IPS DF 6.9 (cell line): ENCODE results near the gene ZP2.

Experiments used
- DNase-seq: peaks from one replicate; pipeline ENCODE4 v3.0.0-alpha.2; 2013; ENCODE audit warnings: low read depth, low spot score
- H3K27ac ChIP-seq: one replicate; pipeline ENCODE4 v1.5.1; 2013; ENCODE audit warnings: low read length, control low read depth
- H3K27me3 ChIP-seq: 2 replicates; pipeline ENCODE4 v1.6.1; 2013; ENCODE audit warnings: mild to moderate bottlenecking, low read length; ENCODE audit not compliant: control insufficient read depth, insufficient read depth
- H3K36me3 ChIP-seq: 2 replicates; pipeline ENCODE4 v1.6.1; 2013; ENCODE audit warnings: low read length; ENCODE audit not compliant: control insufficient read depth, insufficient read depth
- H3K4me1 ChIP-seq: 2 replicates; pipeline ENCODE4 v1.6.1; 2013; ENCODE audit warnings: low read length; ENCODE audit not compliant: control insufficient read depth, insufficient read depth
- H3K4me3 ChIP-seq: 2 replicates; pipeline ENCODE4 v1.5.1; 2013; ENCODE audit warnings: mild to moderate bottlenecking, low read length
- H3K9me3 ChIP-seq: 2 replicates; pipeline ENCODE4 v1.6.1; 2013; ENCODE audit warnings: low read length, inconsistent platforms; ENCODE audit not compliant: control insufficient read depth, insufficient read depth
- WGBS: extraction: QIAGEN DNeasy Blood & Tissue Kit; methylation state at CpG from one replicate; pipeline ENCODE4 v1.1.7; 2013; ENCODE audit warnings: mixed read lengths, missing lambda C conversion rate; ENCODE audit not compliant: insufficient read length, insufficient coverage; 5-methylcytosine and 5-hydroxymethylcytosine counted together

The ZP2 gene

DNA sequence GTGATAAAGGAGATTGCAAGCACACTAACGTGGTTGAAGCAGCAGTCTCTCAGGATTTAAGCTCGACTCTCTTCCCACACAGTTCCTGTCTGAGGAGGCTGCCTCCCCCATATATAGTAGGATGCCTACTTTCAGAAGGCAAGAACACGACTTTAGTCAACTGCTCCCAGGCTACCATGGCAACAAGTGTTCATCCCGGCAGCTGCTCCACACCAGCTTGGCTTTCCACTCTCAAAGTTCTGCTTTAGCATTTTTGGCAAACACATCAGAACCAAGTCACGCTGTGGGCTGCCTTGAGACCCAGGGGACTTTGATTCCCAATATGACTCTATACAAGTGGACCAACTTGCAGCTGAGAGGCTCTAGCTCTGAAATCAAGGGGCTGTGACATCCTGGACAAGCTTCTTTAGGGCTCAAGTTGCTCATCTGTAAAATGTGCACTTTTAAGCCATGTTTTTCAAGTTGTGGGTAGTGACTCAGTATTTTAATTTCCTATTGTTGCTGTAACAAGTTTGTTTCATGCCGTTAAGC, 16.5 kb downstream of the ZP2 start:
- DNase-seq: no peak
- no peak overlapping the region for H3K4me3 ChIP-seq
- no peaks in the 10 kb centered on the region for H3K36me3 ChIP-seq
- H3K4me1 ChIP-seq: no peaks in the 10 kb centered on the region
- H3K27me3 ChIP-seq: no peaks in the 10 kb centered on the region
- no CpG with 5 or more reads among the region's 6 CpGs for WGBS
- H3K27ac ChIP-seq: no peak overlapping the region
- H3K9me3 ChIP-seq: no peaks in the 10 kb centered on the region

DNA sequence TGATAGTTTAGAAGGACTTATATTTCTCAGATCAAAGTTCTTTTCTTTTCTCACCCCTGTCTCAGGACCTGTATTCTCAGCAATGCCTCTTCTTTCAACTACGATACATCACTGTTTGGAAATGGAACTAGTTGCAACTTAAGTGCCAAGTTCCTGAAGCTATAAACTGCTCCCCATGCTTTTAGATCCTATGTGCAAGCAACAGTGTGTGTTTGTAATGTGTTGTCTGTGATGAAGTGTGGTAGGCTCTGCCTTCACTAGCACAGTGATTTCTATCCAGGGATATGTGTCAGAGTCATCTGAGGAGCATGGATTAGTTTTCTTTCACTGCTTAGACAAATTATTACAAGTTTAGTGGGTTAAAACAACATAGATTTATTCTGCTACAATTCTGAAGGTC, 18.4 kb downstream of the ZP2 start:
- H3K4me1 ChIP-seq: 0 out of 2 replicates have a peak, but pooled peaks cover 2% of the 10 kb centered on the region
- no peak for DNase-seq

DNA sequence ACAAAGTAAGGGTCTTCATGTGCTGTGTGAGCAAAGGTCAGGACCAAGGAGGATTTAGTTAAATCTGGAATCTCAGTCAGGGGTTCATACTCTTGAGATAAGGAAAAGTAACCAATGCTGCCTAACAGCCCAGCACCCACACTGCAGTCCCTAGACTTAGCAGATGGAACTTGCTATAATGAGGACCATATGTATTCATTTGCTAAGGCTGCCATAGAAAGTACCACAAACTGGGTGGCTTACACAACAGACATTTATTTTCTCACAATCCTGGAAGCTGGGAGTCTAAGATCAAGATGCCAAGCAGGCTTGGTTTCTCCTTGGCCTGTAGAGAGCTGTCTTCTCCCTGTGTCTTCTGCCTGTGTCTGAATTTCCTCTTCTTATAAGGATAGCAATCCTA, 20.8 kb downstream of the ZP2 start:
- Histone ChIP-seq H3K9me3 (no peaks in the 10 kb centered on the region), H3K4me1 (0 out of 2 replicates have a peak, but pooled peaks cover 2% of the 10 kb centered on the region), H3K27me3 (no peaks in the 10 kb centered on the region), H3K4me3 (no peak overlapping the region), H3K27ac (no peak overlapping the region), H3K36me3 (no peaks in the 10 kb centered on the region)
- DNase-seq: no peak

More for the DNA sequence above, 18.4 kb downstream of the ZP2 start:
- H3K4me3 ChIP-seq: no peak overlapping the region
- no peaks in the 10 kb centered on the region for H3K9me3 ChIP-seq
- H3K27ac ChIP-seq: no peak overlapping the region
- no CpG with 5 or more reads among the region's 1 CpG for WGBS
- no peaks in the 10 kb centered on the region for H3K36me3 ChIP-seq
- H3K27me3 ChIP-seq: no peaks in the 10 kb centered on the region

DNA sequence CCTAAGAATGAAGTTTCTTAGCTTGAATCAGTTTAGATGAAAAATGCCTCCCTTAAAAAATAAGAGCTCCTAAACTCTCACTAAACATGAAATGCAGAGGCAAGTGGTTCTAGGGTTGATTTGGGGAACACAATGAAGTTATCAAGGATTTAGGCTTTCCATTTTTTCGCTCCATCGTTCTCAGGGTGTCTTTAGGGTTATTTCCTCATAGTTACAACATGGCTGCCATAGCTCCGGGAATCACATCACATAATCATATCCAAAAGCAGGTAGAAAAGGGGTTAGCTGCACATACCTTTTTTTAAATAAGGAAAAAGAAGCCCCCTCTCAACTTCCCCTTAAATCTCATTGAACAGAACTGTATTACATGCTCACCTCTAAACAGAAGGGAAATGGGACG, 21.4 kb downstream of the ZP2 start:
- Histone ChIP-seq H3K36me3 (no peaks in the 10 kb centered on the region), H3K27me3 (no peaks in the 10 kb centered on the region), H3K27ac (no peak overlapping the region), H3K4me3 (no peak overlapping the region), H3K9me3 (no peaks in the 10 kb centered on the region), H3K4me1 (0 out of 2 replicates have a peak, but pooled peaks cover 2% of the 10 kb centered on the region)
- no peak for DNase-seq
- WGBS: no CpG with 5 or more reads among the region's 4 CpGs

DNA sequence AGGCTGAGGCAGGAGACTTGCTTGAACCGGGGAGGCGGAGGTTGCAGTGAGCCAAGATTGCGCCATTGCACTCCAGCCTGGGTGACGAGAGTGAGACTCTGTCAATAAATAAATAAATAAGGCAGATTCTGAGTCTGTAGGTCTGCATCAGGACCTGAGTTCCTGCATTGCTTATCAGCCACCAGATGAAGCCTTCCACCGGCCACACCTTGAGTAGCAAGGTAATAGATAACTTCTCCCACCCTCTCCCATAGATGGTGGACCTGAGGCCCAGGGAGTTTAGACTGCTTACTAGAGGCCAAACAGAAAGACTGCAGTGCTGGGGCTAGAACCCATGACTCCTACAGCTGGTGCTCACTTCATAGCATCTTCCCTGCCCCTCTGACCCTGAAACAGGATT, 22.1 kb downstream of the ZP2 start:
- no peak overlapping the region for H3K4me3 ChIP-seq
- H3K9me3 ChIP-seq: no peaks in the 10 kb centered on the region
- H3K27me3 ChIP-seq: no peaks in the 10 kb centered on the region
- DNase-seq: no peak
- H3K4me1 ChIP-seq: 0 out of 2 replicates have a peak, but pooled peaks cover 2% of the 10 kb centered on the region
- no peak overlapping the region for H3K27ac ChIP-seq
- H3K36me3 ChIP-seq: no peaks in the 10 kb centered on the region
- whole genome bisulfite sequencing: no CpG with 5 or more reads among the region's 5 CpGs

DNA sequence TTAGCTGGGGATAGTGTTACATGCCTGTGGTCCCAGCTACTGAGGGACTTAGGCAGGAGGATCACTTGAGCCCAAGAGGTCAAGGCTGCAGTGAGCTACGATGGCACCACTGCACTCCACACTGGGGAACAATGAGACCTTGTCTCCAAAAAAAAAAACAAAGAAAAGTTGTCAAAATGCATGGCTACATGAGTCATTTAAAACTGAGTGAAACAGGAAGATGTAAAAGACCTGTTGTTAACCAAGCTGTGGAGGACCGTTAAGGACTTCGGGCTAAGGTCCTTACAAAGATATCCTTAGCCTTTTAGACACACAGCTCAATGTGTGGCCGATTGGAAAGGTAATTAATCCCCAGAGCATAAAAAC, 25.1 kb downstream of the ZP2 start:
- H3K9me3 ChIP-seq: no peaks in the 10 kb centered on the region
- H3K36me3 ChIP-seq: peaks cover 8% of the 10 kb centered on the region; the same call in 1 of the 2 replicates
- no peak for DNase-seq
- no peak overlapping the region for H3K27ac ChIP-seq
- H3K27me3 ChIP-seq: no peaks in the 10 kb centered on the region
- WGBS: no CpG with 5 or more reads among the region's 4 CpGs
- 0 out of 2 replicates have a peak, but pooled peaks cover 2% of the 10 kb centered on the region for H3K4me1 ChIP-seq
- H3K4me3 ChIP-seq: no peak overlapping the region

DNA sequence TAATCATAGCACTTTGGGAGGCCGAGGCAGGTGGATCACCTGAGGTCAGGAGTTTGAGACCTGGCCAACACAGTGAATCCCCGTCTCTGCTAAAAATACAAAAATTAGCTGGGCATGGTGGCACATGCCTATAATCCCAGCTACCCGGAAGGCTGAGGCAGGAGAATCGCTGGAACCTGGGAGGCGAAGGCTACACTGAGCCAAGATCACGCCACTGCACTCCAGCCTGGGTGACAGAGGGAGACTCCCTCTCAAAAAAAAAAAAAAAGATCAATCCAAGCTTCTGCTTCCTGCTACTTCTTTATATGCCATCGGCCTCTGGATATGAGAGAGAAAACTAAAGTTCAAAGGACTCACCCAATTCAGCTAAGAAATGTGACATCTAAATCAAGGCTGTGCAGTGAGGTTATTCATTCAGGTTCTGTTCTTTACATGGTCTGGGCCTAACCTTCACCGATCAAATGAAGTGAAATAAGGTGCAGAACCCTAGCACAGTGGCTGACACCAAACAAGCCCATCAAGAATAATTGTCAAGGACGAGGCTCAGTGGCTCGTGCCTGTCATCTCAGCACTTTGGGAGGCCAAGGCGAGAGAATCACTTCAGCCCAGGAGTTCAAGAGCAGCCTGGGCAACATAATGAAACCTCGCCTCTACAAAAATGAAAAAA, 25.6 kb downstream of the ZP2 start:
- Histone ChIP-seq H3K9me3 (no peaks in the 10 kb centered on the region), H3K4me3 (no peak overlapping the region), H3K27ac (no peak overlapping the region), H3K27me3 (no peaks in the 10 kb centered on the region), H3K4me1 (0 out of 2 replicates have a peak, but pooled peaks cover 2% of the 10 kb centered on the region), H3K36me3 (peaks cover 9% of the 10 kb centered on the region; the same call in 1 of the 2 replicates)
- no peak for DNase-seq
- WGBS: no CpG with 5 or more reads among the region's 12 CpGs

DNA sequence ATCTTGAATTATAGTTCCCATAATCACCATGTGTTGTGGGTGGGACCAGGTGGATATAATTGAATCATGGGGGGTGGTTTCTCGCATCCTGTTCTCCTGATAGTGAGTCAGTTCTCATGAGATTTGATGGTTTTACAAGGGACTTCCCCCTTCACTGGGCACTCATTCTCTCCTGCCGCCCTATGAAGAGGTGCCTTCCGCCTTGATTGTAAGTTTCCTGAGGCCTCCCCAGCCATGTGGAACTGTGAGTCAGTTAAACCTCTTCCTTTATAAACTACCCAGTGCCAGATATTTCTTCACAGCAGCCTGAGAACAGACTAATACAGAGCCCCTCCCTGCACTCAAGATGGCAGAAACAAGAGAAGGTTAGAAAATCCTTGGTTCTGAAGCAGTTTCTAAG, 26.5 kb downstream of the ZP2 start:
- Histone ChIP-seq H3K9me3 (no peaks in the 10 kb centered on the region), H3K4me3 (no peak overlapping the region), H3K4me1 (0 out of 2 replicates have a peak, but pooled peaks cover 2% of the 10 kb centered on the region), H3K27me3 (no peaks in the 10 kb centered on the region), H3K36me3 (peaks cover 9% of the 10 kb centered on the region; the same call in 1 of the 2 replicates), H3K27ac (no peak overlapping the region)
- no CpG with 5 or more reads among the region's 3 CpGs for WGBS
- no peak for DNase-seq

DNA sequence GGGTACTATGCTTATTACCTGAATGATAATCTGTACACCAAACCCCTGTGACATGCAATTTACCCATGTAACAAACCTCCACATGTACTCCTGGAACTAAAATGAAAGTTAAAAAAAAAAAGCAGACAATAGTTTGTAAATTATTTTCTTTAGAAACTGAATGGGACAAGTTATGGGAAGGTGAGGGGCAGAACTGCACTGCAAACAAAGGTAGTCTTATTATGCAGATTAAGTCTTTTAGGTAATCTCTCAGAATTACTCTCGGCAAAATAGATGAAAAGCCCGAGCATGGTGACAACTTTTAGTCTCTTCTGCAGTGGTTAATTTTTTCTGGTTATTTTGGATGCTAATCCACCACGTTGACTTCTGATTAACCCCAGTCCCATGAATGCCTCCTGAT, 27.4 kb downstream of the ZP2 start:
- Histone ChIP-seq H3K4me3 (no peak overlapping the region), H3K9me3 (no peaks in the 10 kb centered on the region)

DNA sequence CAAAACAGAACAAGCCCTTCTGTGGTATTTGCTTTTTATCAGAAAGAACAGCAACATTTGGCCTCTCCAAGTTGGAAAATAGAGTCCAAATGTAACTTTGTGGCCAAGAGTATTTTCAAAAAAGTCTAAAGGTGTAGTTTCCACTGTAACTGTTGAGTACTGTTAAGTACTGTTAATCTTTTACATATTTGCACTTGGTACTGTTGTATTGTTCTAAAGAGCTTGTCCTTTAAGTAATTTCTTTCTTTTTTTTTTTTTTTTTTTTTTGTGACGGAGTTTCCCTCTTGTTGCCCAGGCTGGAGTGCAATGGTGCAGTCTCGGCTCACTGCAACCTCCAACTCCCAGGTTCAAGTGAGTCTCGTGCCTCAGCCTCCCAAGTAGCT, 31.4 kb downstream of the ZP2 start:
- Histone ChIP-seq H3K27ac (no peak overlapping the region), H3K4me1 (no peaks in the 10 kb centered on the region), H3K9me3 (no peaks in the 10 kb centered on the region), H3K36me3 (peaks cover 14% of the 10 kb centered on the region; the same call in 1 of the 2 replicates), H3K4me3 (no peak overlapping the region), H3K27me3 (no peaks in the 10 kb centered on the region)
- no peak for DNase-seq
- WGBS: no CpG with 5 or more reads among the region's 3 CpGs

More for the DNA sequence above, 27.4 kb downstream of the ZP2 start:
- Histone ChIP-seq H3K27ac (no peak overlapping the region), H3K4me1 (0 out of 2 replicates have a peak, but pooled peaks cover 2% of the 10 kb centered on the region), H3K27me3 (no peaks in the 10 kb centered on the region), H3K36me3 (peaks cover 9% of the 10 kb centered on the region; the same call in 1 of the 2 replicates)
- no CpG with 5 or more reads among the region's 3 CpGs for WGBS
- no peak for DNase-seq
